Brain microvascular endothelial cell (primary cell): ENCODE results near the gene EFCAB14.

Source experiments
- DNase-seq: peaks from one replicate; pipeline ENCODE4 v3.0.0-alpha.2; 2020
- H3K27ac ChIP-seq: fragments of 250-450 bp; sonication (Bioruptor Pico); 2 replicates; pipeline ENCODE4 v1.5.1; 2020; ENCODE audit warnings: mild to moderate bottlenecking, moderate library complexity
- H3K27me3 ChIP-seq: fragments of 250-450 bp; sonication (Bioruptor Pico); replicated peaks from 2 replicates; pipeline ENCODE4 v1.5.1; 2020; ENCODE audit warnings: mild to moderate bottlenecking
- H3K36me3 ChIP-seq: fragments of 250-450 bp; sonication (Bioruptor Pico); replicated peaks from 2 replicates; pipeline ENCODE4 v1.5.1; 2020; ENCODE audit warnings: mild to moderate bottlenecking
- H3K4me3 ChIP-seq: 2 replicates; pipeline ENCODE4 v1.5.1; 2011; ENCODE audit warnings: low read depth, mild to moderate bottlenecking, control low read depth, low read length, moderate library complexity
- in situ Hi-C: cut with HindIII; loops from 2 replicates; pipeline ENCODE4 v1.10.0; 2017; ENCODE audit warnings: low sequenced_read_pairs, low pct_ligation_motif_present
- TF ChIP-seq, protein P1 (sequence below): IDR thresholded peaks from 2 replicates; pipeline ENCODE4 v1.5.1; 2011; ENCODE audit warnings: low read depth, mild to moderate bottlenecking, moderate library complexity, low read length, control low read depth, inconsistent platforms; ENCODE audit errors: missing control alignments

EFCAB14 gene

DNA sequence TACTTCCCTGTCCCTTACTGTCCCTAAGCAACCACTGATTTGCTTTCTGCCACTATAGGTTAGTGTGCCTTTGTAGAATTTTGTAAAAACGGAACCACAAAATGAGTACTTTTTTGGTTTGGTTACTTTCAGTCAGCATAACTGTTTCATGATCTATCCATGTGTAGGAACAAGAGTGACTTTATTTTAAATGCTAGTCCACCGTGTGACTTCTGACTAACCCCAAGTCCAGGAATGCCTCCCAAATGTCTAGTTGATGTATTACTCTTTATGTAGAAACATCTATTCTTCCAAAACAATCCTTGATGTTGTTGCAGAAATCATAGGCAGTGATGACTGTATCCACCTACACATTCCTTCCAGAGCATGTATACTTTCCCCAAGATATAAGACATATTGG, 72.1 kb downstream of the EFCAB14 start:
- in situ Hi-C loops, result no loop called here
- no peak for DNase-seq
- Histone ChIP-seq H3K36me3 (peaks cover 5% of the 10 kb centered on the region), H3K27me3 (no peaks in the 10 kb centered on the region), H3K27ac (no peak overlapping the region), H3K4me3 (no peak overlapping the region)
- TF ChIP-seq, protein P1, sequence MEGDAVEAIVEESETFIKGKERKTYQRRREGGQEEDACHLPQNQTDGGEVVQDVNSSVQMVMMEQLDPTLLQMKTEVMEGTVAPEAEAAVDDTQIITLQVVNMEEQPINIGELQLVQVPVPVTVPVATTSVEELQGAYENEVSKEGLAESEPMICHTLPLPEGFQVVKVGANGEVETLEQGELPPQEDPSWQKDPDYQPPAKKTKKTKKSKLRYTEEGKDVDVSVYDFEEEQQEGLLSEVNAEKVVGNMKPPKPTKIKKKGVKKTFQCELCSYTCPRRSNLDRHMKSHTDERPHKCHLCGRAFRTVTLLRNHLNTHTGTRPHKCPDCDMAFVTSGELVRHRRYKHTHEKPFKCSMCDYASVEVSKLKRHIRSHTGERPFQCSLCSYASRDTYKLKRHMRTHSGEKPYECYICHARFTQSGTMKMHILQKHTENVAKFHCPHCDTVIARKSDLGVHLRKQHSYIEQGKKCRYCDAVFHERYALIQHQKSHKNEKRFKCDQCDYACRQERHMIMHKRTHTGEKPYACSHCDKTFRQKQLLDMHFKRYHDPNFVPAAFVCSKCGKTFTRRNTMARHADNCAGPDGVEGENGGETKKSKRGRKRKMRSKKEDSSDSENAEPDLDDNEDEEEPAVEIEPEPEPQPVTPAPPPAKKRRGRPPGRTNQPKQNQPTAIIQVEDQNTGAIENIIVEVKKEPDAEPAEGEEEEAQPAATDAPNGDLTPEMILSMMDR, result no peak

DNA sequence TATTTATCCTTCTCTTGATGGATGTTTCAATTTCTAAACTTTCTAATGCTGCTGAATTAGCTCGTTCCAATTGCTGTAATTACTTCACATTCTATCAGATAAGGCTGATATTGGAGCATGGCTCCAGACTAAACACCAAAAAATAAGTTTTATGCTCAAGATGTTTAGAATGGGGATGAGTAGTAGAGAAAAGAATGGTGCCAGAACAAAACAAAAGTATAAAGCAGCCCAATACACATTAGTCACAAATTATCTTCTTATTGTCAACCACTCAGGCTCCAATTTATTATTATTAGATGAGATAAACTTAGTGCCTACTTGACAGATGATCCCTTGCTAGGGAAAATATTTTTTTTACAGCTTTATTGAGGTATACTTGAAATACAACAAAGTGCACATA, 72.6 kb downstream of the EFCAB14 start:
- no peak overlapping the region for H3K27ac ChIP-seq
- H3K36me3 ChIP-seq, result peaks cover 5% of the 10 kb centered on the region
- H3K27me3 ChIP-seq, result no peaks in the 10 kb centered on the region
- in situ Hi-C loops, result no loop called here
- no peak overlapping the region for H3K4me3 ChIP-seq
- TF ChIP-seq, protein P1, result no peak
- no peak for DNase-seq

DNA sequence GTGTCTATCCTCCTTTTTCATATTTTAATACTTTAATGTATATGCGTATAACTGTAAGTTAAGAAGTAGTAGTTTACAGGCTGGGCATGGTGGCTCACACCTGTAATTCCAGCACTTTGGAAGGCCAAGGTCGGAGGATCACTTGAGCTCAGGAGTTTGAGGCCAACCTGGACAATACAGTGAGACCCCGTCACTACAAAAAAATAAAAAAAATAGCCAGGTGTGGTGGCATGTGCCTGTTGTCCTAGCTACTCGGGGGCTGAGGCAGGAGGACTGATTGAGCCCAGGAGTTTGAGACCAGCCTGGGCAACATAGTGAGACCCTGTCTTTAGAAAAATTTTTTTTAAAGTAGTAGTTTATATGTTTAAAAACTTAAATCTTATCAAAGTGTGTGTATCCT, 73.1 kb downstream of the EFCAB14 start:
- in situ Hi-C loops, result no loop called here
- H3K36me3 ChIP-seq, result peaks cover 5% of the 10 kb centered on the region
- H3K4me3 ChIP-seq, result no peak overlapping the region
- TF ChIP-seq, protein P1, result no peak
- H3K27ac ChIP-seq, result no peak overlapping the region
- DNase-seq, result no peak
- H3K27me3 ChIP-seq, result no peaks in the 10 kb centered on the region

DNA sequence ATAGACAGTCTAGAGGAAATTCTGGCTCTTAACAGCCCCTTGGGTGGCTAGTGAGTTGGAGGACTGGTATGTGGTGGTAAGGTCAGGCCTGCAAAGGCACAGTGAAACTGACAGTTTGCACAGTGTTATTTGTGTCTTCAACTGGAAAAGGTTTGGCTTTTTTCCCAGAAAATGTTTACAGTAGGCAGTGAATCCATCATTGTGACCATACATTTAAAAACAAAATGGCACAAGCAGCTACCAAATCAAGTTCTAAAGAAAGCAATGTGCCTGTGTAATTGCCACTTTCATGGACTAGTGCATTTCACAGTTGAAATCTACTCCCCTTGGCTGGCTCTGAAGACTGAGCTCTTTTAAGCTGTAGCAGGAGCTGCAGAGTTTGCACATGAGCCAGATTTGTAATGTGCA, 75.5 kb downstream of the EFCAB14 start:
- Histone ChIP-seq H3K27ac (no peak overlapping the region), H3K27me3 (no peaks in the 10 kb centered on the region), H3K36me3 (no peaks in the 10 kb centered on the region), H3K4me3 (no peak overlapping the region)
- in situ Hi-C loops, result no loop called here
- peak; percentile 67 for DNase-seq
- TF ChIP-seq, protein P1, result no peak

DNA sequence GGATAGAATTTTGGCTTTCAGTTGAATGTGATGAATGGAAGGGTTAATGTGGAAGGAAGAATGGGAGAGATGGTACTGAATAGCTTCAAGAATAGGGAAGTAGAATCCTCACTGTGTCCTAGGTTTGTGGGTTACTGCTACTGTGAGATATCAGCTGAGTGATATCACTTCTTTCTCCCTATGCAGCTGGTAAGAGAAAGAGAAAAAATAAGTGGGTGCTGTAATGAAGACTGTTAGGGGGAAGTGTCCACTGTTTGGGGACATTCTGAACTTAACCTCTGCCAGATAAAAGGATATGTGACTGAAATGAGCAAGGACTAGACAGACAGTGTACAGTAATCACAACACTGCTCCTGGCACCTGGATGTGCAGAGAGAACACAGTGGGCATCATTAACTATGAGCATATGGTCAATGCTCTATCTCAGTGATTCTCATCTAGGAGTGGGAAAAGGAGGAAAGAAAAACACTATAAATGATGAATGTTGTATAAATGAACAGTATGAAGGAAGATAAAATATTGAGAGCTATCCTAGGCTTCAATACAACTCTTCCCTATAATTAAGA, 76.7 kb downstream of the EFCAB14 start:
- H3K4me3 ChIP-seq, result no peak overlapping the region
- H3K27me3 ChIP-seq, result no peaks in the 10 kb centered on the region
- TF ChIP-seq, protein P1, result no peak
- no peaks in the 10 kb centered on the region for H3K36me3 ChIP-seq
- in situ Hi-C loops, result no loop called here
- no peak for DNase-seq
- no peak overlapping the region for H3K27ac ChIP-seq

DNA sequence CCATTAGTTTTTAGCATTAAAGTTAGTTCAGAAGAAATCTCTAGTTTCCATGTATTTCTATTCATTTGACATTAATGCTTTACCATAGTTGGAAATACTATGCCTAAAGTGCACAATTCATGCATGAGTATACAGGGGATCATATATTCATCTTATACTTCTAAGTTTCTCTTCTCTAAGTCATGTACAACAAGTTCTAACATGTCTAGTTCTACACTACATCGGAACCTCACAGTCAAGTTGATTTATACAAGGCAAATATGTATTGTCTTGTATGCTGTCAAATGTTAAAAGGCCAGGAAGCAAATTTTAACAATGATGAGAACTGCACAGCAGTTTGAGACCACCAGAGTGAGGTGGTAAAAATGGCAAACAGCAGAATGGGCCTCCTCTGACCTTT, 79.4 kb downstream of the EFCAB14 start:
- Histone ChIP-seq H3K27ac (no peak overlapping the region), H3K27me3 (no peaks in the 10 kb centered on the region), H3K36me3 (peaks cover 13% of the 10 kb centered on the region), H3K4me3 (no peak overlapping the region)
- TF ChIP-seq, protein P1, result no peak
- in situ Hi-C loops, result no loop called here
- DNase-seq, result no peak
